GM21723 (cell line): Measurements from ENCODE around the gene SMYD3.
"Not testable (repeated sequence)": the region's sequence is repeated elsewhere in the genome, so short reads cannot be mapped to it uniquely, and the experiment has no call there.

Experiments
- ATAC-seq: cut with Tn5 transposase; IDR thresholded peaks from one replicate; pipeline ENCODE4 v1.9.1; 2021; ENCODE audit warnings: mild to moderate bottlenecking, moderate library complexity; ENCODE audit not compliant: unreplicated experiment

SMYD3 gene

DNA sequence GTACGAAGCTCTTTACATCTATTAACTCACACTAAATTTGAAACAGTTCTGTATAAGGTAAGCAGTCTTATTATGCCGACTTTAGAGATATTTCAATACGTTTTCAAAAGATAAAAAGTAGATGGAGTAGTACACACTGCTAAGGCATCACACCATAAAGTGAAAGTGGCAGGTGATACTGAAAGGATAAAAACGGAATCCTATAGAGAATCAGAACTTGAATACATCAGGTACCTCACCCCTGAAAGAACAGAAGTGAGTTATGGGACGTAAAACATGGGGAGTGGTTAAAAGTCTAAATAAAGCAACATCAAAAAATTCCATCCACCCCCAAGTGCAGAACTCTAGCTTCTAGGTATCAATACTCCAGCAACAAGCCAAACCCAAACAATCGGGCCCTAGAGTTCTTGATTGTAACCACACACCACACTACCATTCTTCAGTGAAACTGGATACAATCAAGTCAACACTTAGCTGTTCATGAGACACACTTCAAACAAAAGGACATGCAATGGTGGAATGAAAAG, 142.6 kb downstream of the SMYD3 start:
- ATAC-seq = peak; percentile 88

DNA sequence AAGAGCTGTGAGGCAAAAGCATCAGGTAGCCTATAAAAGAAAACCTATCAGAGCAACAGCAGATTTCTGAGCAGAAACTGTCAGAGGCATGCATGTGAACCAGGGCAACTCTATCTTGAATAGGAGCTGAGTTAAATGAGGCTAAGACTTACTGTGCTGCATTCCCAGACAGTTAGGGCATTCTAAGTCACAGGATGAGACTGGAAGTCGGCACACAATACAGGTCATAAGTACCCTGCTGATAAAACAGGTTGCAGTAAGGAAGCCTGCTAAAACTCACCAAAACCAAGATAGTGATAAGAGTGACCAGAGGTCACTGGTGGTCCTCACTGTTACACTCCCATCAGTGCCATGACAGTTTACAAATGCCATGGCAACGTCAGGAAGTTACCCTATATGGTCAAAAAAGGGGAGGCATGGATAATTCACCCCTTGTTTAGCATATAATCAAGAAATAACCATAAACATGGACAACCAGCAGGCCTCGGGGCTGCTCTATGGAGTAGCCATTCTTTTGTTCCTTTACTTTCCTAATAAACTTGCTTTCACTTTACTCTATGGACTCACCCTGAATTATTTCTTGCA, 150.0 kb downstream of the SMYD3 start:
- ATAC-seq = not testable (repeated sequence)

DNA sequence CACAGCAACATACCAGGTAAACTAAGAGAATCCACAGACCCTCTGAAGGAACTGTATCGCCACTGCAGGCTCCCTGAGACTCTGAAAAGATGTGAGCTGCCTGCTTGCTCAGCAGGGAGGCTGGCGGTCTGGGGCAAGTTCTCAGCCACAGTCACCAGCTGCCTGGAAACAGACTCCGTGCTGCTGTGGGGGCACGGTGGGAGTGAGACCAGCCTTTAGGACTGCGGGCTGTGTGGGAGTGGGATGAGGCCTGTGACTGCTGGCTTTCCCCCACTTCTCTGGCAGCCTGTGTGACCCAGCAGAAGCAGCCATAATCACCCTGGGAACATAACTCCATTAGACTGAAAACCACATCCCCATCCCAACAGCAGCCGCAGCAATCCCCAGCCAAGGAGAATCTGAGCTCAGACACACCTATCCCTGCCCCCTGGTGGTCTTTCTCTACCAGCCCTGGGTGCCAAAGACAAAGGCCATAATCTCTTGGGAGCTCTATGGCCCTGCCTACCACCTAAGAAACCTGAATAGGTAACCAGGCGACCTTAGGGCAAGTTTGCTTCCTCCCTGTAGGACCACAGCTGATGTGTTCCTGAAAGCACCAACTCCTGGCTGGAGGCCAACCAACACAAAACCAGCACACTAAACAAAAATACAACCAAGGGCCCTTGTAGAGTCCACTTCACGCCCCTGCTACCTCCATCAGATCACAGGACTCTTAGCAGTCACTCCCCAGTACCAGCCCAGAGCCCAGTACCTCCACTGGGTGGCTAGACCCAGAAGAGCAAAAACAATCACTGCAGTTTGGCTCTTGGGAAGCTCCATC, 151.5 kb downstream of the SMYD3 start:
- no peak for ATAC-seq

DNA sequence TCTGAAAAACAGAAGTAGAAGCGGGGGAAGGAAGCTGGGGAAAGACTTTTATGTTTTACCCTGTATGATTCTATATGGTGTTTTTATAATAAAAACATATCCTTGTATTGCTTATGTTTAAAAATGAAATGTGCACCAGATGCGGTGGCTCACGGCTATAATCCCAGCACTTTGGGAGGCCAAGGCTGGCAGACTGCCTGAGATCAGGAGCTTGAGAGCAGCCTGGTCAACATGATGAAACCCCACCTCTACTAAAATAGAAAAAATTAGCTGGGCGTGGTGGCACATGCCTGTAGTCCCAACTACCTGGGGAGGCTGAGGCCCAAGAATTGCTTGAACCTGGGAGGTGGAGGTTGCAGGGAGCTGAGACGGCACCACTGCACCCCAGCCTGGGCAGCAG, 155.4 kb downstream of the SMYD3 start:
- ATAC-seq = no peak

DNA sequence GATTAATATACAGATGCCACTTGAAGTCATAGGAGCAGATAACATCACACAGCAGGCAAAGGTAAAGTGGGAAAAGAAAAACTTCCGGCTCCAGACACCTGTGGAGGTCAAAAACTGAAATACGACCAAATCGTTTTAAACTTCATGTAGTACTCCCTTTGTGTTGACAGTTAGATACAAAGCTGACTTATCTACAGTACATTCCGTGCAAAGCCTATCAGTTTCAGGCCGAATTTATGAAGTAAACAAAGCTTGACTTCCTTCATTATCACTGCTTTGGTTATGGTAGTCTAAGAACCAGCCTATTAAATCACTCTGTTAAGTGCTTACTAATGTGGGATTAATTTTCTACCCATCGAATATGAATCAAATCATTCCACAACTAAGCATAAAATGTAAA, 156.3 kb downstream of the SMYD3 start:
- no peak for ATAC-seq

DNA sequence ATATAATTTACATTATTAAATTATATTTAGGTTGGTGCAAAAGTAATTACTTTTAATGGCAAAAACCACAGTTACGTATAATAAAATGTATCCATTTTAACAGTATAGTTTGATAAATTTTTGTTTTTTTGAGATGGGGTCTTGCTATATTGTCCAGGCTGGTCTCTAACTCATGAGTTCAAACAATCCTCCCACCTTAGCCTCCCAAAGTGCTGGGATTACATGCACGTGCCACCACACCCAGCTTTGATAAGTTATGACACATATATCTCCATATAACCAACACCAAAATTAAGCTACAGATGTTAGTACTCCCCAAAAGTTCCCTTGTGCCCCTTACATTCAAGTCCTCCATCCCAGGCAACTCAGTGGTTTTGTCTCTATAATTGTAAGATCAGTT, 163.1 kb downstream of the SMYD3 start:
- no peak for ATAC-seq

DNA sequence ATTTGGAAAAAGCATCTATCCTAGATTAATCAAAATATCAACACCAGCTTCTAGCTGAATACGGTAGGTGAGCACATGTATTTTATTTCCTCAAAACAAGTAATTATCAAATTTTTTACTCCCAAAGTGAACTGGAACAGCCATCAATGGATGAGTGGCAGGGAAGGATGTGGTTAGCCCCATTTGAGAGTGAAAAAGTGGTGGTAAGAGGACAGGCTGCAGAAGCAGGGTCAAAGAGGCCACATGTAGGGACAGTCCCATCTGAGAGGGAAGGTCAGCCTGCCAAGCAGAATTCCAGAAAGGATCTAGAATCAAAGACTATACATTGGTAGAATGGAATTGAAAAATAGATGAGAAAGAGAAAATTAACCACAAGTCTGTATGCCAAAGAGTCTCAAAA, 163.8 kb downstream of the SMYD3 start:
- ATAC-seq = no peak

DNA sequence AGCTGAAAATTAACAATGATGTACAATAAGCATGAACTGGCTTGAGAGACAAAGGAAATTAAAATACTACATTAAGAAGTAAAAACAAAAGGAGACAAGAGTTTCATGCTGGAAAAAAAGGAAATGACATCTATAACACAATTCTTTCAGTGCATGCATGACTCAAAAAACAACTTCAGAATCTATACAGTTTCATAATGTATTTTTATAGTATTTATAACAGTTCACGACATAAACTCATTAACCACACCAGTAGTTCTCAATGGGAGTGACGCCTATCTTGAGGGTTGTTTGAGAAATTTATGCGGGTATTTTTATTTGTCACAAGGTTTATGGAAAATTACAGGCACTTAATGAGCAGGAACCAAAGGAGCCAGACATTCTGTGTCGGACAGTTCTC, 168.5 kb downstream of the SMYD3 start:
- peak; percentile 52 for ATAC-seq

DNA sequence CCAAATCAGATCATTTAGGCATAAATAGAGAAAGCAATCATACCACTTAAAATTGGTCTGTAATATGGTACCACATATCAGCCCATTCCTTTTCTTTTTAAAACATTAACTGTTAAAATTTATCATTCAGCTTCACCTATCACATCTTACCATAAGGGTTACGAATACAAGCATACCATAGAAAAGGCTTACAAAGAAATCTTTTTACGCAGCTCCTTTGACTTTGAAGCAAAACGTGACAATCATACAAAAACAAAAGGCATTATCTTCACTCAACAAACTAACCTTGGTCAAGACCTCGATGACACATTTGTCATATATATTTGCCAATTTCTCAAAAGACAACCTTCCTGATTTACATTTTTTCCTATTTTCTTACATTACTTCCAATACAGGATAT, 169.0 kb downstream of the SMYD3 start:
- no peak for ATAC-seq

DNA sequence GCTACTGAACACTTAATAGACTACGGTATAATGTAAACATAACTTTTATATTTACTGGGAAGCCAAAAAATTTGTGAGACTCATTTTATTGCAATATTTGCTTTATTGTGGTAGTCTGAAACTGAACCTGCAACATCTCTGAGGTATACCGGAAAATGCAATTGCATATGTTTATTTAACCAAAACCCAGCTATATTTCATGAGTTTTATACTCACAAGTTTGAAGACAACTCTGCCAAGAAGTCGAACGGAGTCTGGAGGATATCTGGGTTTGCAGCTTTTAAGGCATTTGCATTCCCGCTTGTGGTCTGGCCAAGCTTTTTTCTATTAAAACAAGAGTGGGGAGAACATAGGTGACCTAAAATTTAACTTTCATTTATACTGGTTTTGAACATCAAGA, 171.9 kb downstream of the SMYD3 start:
- no peak for ATAC-seq

DNA sequence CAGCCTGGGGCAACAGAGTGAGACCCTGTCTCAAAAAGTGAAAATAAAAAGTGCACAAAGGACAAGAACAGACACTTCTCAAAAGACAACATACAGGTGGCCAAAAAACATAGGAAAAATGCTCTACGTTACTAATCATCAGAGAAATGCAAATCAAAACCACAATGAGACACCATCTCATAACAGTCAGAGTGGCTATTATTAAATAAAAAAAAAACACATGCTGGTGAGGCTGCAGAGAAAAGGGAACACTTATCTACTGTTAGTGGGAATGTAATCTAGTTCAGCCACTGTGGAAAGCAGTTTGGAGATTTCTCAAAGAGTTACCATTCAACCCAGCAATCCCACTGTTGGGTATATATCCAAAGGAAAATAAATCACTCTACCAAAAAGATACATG, 173.2 kb downstream of the SMYD3 start:
- ATAC-seq = no peak

DNA sequence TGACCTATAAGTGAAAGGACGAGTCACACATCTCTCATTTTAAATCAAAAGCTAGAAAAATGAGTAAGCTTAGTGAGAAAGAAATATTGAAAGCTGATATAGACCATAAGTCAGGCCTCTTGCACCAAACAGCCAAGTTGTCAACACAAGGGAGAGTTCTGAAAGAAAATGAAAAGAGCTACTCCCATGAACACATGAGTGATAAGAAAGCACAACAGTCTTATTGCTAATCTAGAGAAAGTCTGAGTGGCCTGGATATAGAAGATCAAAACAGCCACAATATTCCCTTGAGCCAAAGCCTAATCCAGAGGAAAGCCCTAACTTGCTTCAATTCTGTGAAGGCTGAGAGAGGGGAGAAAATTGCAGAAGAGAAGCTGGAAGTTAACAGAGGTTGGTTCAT, 175.0 kb downstream of the SMYD3 start:
- no peak for ATAC-seq

DNA sequence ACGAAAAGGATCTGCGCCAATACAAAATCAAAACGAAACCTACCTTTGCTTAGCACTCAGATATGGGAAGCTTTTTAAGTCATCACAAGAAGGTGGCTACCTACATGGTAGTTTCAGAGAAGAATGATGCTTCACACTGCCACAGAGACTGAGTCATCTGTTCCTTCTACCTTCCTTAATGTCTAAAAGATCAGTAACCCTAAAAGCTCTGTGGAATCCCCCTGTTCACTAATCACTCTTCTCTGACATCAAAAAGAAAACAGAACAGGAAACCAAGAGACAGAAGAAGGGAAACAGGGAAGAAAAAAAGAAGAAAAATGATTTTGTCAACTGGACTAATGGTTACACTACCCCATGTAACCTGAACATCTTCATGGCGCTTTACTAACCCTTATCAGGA, 177.2 kb downstream of the SMYD3 start:
- ATAC-seq = peak; percentile 98

DNA sequence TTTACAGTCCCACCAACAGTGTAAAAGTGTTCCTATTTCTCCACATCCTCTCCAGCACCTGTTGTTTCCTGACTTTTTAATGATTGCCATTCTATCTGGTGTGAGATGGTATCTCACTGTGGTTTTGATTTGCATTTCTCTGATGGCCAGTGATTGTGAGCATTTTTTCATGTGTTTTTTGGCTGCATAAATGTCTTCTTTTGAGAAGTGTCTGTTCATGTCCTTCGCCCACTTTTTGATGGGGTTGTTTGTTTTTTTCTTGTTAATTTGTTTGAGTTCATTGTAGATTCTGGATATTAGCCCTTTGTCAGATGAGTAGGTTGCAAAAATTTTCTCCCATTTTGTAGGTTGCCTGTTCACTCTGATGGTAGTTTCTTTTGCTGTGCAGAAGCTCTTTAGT, 177.8 kb downstream of the SMYD3 start:
- not testable (repeated sequence) for ATAC-seq

DNA sequence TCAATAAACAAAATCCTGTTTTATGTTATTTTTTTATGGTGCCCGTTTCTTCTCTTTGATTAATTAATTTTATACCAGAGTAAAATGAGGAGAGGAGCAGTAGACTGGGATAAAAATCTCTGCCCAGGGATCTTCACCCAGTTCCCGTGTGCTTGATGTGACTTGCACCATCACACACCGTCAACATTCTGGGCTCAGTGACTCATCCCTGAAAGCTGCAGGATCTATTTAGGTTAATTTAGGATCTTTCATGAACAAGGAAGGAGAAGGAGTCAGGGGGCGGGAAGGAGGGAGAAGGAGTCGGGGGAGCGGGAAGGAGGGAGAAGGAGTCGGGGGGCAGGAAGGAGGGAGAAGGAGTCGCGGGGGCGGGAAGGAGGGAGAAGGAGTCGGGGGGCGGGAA, 182.4 kb downstream of the SMYD3 start:
- ATAC-seq = no peak

DNA sequence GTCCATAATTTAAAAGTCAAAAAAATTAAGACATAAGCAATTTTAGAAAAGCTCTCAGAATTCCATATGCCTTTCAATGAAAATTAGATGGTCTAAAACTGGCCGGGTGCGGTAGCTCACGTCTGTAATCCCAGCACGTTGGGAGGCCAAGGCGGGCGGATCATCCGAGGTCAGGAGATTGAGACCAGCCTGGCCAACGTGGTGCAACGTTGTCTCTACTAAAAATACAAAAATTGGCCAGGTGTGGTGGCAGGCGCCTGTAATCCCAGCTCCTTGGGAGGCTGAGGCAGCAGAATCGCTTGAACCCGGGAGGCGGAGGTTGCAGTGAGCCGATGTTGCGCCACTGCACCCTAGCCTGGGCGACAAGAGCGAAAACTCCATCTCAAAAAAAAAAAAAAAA, 183.0 kb downstream of the SMYD3 start:
- ATAC-seq = not testable (repeated sequence)

DNA sequence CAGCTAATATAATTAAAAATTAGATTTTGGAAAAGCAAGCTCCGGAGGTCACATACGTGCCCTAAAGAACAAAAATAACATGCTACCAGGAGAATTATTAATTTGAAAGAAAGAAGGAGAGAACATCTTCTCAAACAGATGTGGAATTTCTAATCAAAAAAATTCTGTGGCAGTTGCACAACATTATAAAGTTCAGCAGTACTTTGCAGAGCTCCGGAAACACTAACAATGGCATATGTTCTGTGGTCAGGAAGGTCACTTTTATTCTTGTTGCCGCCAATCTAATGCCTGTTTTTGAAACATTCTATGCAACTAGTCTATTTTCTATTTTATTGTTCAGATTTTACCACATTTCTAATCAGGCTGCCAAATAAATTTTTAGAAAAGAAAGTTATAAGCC, 186.8 kb downstream of the SMYD3 start:
- no peak for ATAC-seq

DNA sequence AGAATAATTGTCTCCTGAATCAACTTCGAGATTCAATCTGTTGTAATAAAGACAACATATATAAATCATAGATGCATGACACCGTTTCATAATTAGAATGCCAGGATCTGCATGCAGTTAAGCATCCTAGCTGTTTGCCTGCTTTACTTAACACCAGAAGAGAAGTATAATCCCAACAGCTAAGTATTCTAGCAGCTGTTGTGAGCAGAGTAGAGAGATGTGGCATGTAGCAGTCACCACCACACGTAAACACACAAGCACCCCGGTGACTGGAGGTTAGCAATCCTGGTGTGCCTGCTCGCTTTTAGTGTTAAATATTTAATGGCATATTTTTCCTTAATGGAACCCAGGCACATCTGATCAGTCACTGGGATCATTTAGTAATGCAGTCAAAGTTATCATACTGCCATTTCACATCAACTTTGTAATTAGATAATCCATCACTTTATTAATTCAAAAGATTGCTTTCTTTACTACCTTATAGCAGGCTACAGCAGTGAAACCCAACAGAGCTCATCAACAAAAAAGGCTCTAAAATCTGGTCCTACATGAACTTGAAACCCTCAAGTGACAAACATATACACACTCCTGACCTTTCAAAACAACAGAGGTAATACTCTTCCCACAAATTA, 187.9 kb downstream of the SMYD3 start:
- no peak for ATAC-seq

DNA sequence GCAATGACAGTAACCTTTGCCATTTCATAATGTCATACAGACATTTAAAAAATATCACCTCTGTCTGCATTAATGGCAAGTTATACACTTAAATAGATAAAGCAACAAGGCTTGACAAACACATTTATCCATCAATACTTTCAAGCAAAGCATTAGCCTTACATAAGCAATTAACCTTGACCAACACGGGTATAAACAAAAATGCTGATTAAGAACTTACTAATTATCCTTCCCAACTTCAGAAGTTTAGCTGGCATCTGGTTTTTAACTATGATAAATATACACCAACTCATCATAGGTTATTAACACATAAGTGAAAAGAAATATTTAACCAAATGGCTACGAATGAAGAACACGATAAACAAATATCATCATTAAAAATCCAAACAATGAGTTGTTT, 188.5 kb downstream of the SMYD3 start:
- no peak for ATAC-seq

DNA sequence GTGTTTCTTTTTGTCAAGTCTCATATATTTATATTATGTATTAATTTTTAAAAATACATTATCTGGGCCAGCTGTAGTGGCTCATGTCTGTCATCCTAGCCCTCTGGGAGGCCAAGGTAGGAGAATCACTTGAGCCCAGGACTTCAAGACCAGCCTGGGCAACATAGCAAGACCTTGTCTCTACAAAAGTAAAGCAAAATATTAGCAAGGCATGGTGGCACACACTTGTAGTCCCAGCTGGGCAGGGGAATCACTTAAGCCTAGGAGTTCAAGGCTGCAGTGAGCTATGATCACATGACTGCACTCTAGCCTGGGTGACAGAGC, 189.1 kb downstream of the SMYD3 start:
- ATAC-seq = no peak

DNA sequence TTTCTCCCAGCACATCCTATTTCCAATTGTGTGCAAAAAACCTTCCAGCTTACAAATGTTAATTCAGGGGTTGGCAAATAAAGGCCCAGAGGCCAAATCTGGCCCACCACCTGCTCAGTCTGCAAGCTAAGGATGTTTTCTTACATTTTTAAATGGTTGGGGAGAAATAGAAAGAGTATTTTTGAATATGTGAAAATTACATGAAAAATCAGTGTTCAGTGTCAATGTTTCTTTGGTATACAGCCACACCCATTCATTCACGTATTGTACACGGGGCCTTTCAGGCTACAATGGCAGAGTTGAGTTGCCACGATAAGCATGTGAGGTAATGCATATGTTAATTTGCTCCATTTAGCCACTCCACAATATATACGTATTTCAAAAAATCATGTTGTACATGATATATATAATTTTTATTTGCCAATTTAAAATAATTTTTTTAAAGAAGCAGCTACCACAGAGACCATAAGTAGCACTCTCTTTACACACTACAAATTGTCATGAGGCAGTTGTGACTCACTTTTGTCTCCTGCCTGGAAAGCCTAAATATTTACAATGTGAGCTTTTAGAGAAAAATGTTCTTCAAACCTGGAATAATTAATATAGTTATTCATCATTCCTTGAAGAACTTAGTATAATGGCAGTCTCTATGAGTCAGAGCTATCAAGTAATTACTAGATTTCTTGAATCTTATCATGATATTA, 189.6 kb downstream of the SMYD3 start:
- no peak for ATAC-seq

DNA sequence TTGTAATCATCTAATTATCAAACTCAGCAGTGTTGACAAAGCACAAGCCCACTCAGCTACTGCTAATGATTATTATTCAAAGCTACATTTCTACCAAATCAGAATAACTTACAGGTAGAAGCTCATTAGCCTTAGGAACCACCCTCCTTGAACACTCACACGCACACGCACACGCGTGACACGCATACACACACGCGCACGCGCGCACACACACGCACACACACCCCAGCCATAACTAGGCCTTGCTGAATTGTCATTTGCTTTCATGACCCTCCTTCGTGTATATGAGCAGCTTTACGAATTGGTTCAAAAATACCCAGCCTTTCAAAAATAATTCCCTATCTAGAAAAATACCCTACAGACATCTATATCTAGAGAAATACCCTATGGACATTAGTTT, 195.6 kb downstream of the SMYD3 start:
- no peak for ATAC-seq
